Breast epithelium (tissue), 3 donors: ENCODE data around the gene ALMS1.

Experiments used
- CTCF ChIP-seq, 3 donors: fragments of 450-650 bp; IDR thresholded peaks; one replicate each; pipeline ENCODE4 v1.5.1; 2016 to 2017; ENCODE audit warnings: antibody characterized with exemption in 3 of 3, mild to moderate bottlenecking in 3 of 3, moderate library complexity in 3 of 3
- POLR2A ChIP-seq: fragments of 450-650 bp; IDR thresholded peaks from one replicate; pipeline ENCODE4 v1.6.1; 2016; ENCODE audit warnings: antibody characterized with exemption, mild to moderate bottlenecking, moderate library complexity
- POLR2AphosphoS5 ChIP-seq, 3 donors: sonication (generic); formaldehyde crosslinking; IDR thresholded peaks; one replicate each; pipeline ENCODE4 v1.6.1; 2017; ENCODE audit warnings: antibody characterized with exemption in 3 of 3

- TF ChIP-seq CTCF (IDR thresholded peaks at IDR 0.05) (no peak), POLR2A (no peak), POLR2AphosphoS5 (IDR thresholded peaks at IDR 0.05) (no peak)
Observed at GRCh38 chr2:73640946-73641766, 255.5 kb downstream of the ALMS1 start.
